NB4 (cell line): ENCODE measurements around the gene CORO6.
A peak's percentile ranks its signal among the peaks of the same experiment; 100 is the strongest.

Experiments used
- DNase-seq: peaks from one replicate; pipeline ENCODE4 v3.0.0; 2010; ENCODE audit warnings: low read depth
- H3K4me3 ChIP-seq: one replicate; pipeline ENCODE4 v1.5.1; 2011; ENCODE audit warnings: mild to moderate bottlenecking, low read depth, low read length, moderate library complexity
- CTCF ChIP-seq: IDR thresholded peaks from one replicate; pipeline ENCODE4 v1.5.1; 2012; ENCODE audit warnings: low read depth, low read length
- MAX ChIP-seq: IDR thresholded peaks from 2 replicates; pipeline ENCODE4 v1.6.1; 2011; ENCODE audit warnings: low read depth, low read length
- MYC ChIP-seq: IDR thresholded peaks from 2 replicates; pipeline ENCODE4 v1.6.1; 2011; ENCODE audit warnings: low read depth, low read length
- POLR2A ChIP-seq: IDR thresholded peaks from 2 replicates; pipeline ENCODE4 v1.6.1; 2011; ENCODE audit warnings: mild to moderate bottlenecking; ENCODE audit not compliant: insufficient read length; ENCODE audit errors: extremely low read depth

Gene CORO6

GRCh38 chr17:29650396-29650795 is 27.7 kb upstream of the CORO6 start:
- no peak for TF ChIP-seq POLR2A
- no peak for TF ChIP-seq CTCF
- TF ChIP-seq MYC = no peak
- no peak for TF ChIP-seq MAX
- DNase-seq = peak; percentile 32

GRCh38 chr17:29649359-29649758 is 26.6 kb upstream of the CORO6 start:
- H3K4me3 ChIP-seq = no peak overlapping the region
- DNase-seq = no peak
- no peak for TF ChIP-seq MYC
- no peak for TF ChIP-seq MAX
- TF ChIP-seq CTCF = no peak
- TF ChIP-seq POLR2A = no peak

More at GRCh38 chr17:29650396-29650795, 27.7 kb upstream of the CORO6 start:
- no peak overlapping the region for H3K4me3 ChIP-seq

- DNase-seq = no peak
- TF ChIP-seq POLR2A = no peak
- no peak for TF ChIP-seq CTCF
- TF ChIP-seq MAX = no peak
- TF ChIP-seq MYC = no peak
- no peak overlapping the region for H3K4me3 ChIP-seq
Observed at GRCh38 chr17:29648005-29648404, 25.3 kb upstream of the CORO6 start.

GRCh38 chr17:29645515-29646051 is 22.9 kb upstream of the CORO6 start:
- H3K4me3 ChIP-seq = no peak overlapping the region
- peak; percentile 80 for DNase-seq
- TF ChIP-seq CTCF (no peak), POLR2A (no peak), MYC (no peak; the same call in 1 of the 2 replicates), MAX (no peak)

- no peak overlapping the region for H3K4me3 ChIP-seq
- TF ChIP-seq MYC = no peak
- no peak for DNase-seq
Observed at GRCh38 chr17:29643817-29644160, 21.1 kb upstream of the CORO6 start.

- TF ChIP-seq MAX (no peak), CTCF (no peak), MYC (no peak)
- DNase-seq = no peak
- no peak overlapping the region for H3K4me3 ChIP-seq
Observed at GRCh38 chr17:29642171-29642611, 19.5 kb upstream of the CORO6 start.
